T-helper 9 cell (primary cell): ENCODE data around the gene NOL3.

ENCODE experiments used
- DNase-seq: peaks from one replicate; pipeline ENCODE4 v3.0.0-alpha.2; 2020

The NOL3 gene

DNA sequence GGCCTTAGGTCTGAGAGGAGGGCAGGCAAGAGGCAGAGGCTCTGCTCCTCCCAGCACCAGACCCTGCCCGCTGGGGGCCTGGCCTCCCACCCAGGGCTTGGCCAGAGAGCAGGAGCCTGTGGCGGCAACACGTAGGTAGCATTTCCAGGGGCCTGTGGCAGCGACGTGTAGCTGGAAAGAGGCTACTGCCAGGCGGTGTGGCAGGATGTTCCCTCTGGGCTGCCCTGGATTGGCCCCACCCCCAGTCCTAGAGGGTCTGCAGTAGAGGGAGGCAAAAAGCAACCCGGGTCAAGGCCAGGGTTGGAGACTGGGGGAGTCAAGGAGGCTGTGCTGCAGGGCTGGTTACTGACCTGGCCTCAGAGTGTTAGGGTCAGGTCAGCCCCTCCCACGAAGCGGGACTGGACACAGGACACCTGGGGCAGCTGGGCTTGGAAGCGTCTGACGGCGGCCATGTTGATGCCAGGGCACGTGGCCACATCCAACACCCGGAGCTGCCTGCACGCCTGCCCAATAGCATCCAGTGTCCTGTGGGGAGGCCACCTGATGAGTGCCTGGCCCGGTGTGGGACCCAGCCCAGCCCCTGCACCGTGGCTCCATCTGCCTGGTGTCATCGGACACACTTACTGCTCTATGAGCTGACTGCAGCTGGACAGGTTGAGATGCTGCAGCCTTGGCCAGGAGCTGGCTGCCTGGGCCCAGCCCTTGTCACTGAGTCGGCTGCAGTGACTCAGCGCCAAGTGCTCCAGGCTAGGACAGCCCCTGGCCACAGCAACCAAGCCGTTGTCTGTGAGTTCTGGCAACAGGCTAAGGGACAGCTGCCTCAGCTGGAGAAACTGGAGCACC is 37.1 kb downstream of the NOL3 start:
- DNase-seq, result no peak

- DNase-seq, result no peak
Observed at GRCh38 chr16:67208154-67208896, 38.0 kb downstream of the NOL3 start.

DNA sequence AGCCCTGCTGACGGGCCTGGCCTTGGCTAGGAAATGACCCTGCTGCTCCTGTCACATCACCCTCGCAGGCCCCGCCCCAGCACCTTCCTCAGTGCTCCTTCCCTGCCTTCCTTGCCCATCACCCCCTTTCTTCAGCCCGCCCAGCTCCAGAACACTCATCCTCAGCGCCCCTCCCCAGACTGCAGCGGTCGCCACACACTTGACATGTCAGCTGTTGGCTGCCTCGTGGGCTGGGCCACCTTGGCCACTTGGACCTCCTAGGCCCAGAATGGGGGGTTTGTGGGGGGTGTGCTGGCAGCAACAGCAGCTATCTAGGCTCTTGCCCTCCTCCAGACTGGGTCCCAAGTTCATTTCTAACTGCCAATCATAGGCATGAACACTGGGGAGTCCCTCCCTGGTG is 39.2 kb downstream of the NOL3 start:
- no peak for DNase-seq

DNA sequence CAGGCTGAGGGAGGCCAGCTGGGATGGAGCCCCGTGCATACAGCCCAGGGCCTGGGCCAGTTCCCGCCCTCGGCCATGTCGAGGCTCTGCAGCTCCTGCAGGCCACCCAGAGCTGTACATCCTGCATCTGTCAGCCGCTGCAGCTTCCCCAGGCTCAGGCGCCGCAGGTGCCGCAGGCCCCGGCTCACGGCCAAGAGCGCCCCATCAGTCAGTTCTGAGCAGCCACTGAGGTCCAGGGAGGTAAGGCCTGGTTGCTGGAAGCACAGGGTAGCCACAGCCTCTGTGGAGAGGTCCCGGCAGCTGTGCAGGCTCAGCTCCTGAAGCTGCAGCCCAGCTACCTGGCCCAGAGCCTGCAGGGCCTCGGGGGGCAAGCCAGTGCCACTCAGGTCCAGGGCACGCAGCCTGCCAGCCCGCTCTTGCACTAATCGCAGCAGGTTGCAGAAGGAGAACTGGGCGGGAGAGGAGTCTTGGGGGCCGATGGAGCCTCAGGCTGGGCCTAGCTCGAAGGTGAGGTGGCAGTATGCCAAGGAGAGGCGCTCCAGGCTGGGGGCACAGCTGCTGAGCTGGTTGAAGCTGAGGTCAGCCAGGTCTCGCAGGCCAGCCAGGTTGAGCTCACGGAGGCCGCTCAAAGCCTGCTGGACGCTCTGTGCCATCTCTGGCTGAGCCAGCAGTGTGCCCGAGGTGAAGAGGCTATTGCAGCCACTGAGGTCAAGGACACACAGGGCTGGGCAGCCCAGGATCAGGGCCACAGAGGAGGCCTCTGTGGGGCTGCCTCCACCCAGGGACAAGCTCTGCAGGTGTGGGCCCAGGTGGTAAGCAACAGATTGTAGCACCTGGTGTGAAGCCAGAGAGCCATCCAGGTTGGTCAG is 40.0 kb downstream of the NOL3 start:
- DNase-seq, result no peak

- no peak for DNase-seq
Observed at GRCh38 chr16:67211674-67212073, 41.3 kb downstream of the NOL3 start.

DNA sequence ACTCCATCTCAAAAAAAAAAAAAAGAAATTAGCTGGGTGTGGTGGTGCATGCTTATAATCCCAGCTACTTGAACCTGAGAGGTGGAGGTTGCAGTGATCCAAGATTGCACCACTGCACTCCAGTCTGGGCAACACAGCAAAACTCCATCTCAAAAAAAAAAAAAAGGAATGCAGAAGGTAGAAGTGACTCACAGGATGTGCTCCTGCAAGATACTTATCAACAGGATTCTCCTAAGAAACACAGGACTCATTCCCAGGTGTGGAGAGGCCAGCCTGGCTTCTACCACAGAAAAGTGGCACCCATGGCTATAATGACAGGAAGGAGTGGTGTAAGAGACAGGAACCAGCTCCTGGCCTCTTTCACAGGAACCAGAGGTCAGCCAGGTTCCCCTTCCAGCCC is 42.4 kb downstream of the NOL3 start:
- DNase-seq, result no peak

- DNase-seq, result no peak
Observed at GRCh38 chr16:67213197-67214019, 43.1 kb downstream of the NOL3 start.

GRCh38 chr16:67215706-67216105 is 45.4 kb downstream of the NOL3 start:
- no peak for DNase-seq

GRCh38 chr16:67216612-67217490 is 46.5 kb downstream of the NOL3 start:
- no peak for DNase-seq

DNA sequence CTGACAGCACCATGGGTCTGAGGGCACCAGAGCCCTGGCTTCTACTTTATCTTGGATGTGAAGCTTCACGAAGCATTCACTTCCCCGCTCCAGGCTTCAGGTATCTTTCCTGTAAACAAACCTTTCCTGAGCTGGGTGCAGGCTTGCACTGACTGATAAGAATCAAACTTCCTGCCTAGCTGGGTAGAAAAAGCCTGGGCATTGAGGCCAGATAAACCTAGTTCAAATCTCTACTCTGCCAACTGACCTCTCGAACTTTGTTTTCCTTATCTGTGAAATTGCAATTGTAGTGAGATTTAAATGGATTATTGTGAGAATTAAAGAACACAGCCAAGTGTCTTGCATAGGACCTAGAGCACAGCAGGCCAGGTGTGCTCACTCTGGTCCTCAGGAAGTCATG is 53.7 kb downstream of the NOL3 start:
- DNase-seq, result no peak
